Natural killer cell (primary cell): ENCODE measurements around the gene CD46. TPM values are rescaled to one million over a fixed set of nuclear protein-coding genes. Genes with fewer than 3 reads are reported as not detected.

Source experiments
- ATAC-seq, 3 donors: fragments of 150-1000 bp in 2 of 3; fragments of 200-7000 bp in 1 of 3; cut with Tn5 transposase; 1 replicate in 1 of 3; 2 replicates in 2 of 3; pipeline ENCODE4 v1.10.0; 2021; ENCODE audit warnings: mild to moderate bottlenecking in 2 of 3, moderate library complexity in 2 of 3
- DNase-seq, 2 donors: peaks; one replicate each; pipeline versions ENCODE4 v3.0.0 to v3.0.0-alpha.2; 2013 to 2021; ENCODE audit warnings: mixed read lengths in 1 of 2
- H3K27ac ChIP-seq: one replicate; pipeline ENCODE4 v1.5.1; 2013; ENCODE audit warnings: mild to moderate bottlenecking, low read length
- H3K27me3 ChIP-seq: one replicate; pipeline ENCODE4 v1.6.1; 2013; ENCODE audit warnings: low read length; ENCODE audit not compliant: control insufficient read depth, insufficient read depth
- H3K36me3 ChIP-seq: one replicate; pipeline ENCODE4 v1.6.1; 2013; ENCODE audit warnings: low read length; ENCODE audit not compliant: control insufficient read depth, insufficient read depth
- H3K4me1 ChIP-seq: one replicate; pipeline ENCODE4 v1.6.1; 2013; ENCODE audit warnings: low read length; ENCODE audit not compliant: control insufficient read depth, insufficient read depth
- H3K4me3 ChIP-seq: one replicate; pipeline ENCODE4 v1.5.1; 2013; ENCODE audit warnings: low read length
- H3K9me3 ChIP-seq: one replicate; pipeline ENCODE4 v1.6.1; 2013; ENCODE audit warnings: low read length; ENCODE audit not compliant: control insufficient read depth, insufficient read depth
- H3K27ac Mint-ChIP-seq, 2 donors: one replicate each; pipeline ENCODE4 v1.8.0; 2022; ENCODE audit warnings: mild to moderate bottlenecking in 2 of 2, mixed read lengths in 2 of 2, moderate library complexity in 1 of 2
- H3K27me3 Mint-ChIP-seq, 2 donors: one replicate each; pipeline ENCODE4 v1.8.0; 2022; ENCODE audit warnings: low read depth in 2 of 2, mixed read lengths in 2 of 2
- H3K36me3 Mint-ChIP-seq: one replicate; pipeline ENCODE4 v1.8.0; 2022; ENCODE audit warnings: mixed read lengths
- H3K4me1 Mint-ChIP-seq, 2 donors: one replicate each; pipeline ENCODE4 v1.8.0; 2022; ENCODE audit warnings: mixed read lengths in 2 of 2
- H3K4me3 Mint-ChIP-seq: one replicate; pipeline ENCODE4 v1.8.0; 2022; ENCODE audit warnings: mild to moderate bottlenecking, moderate library complexity, mixed read lengths
- H3K9me3 Mint-ChIP-seq, 2 donors: one replicate each; pipeline ENCODE4 v1.8.0; 2022; ENCODE audit warnings: mixed read lengths in 2 of 2
- WGBS: methylation state at CpG from one replicate; pipeline ENCODE4 v1.1.7; 2013; ENCODE audit warnings: missing lambda C conversion rate; ENCODE audit not compliant: insufficient coverage; 5-methylcytosine and 5-hydroxymethylcytosine counted together
- intact Hi-C: fragments of 100-400 bp; cut with micrococcal nuclease; formaldehyde crosslinking; loops from one replicate; pipeline ENCODE4 v1.14.2; 2022
- total RNA-seq, 4 donors: library from RNA; stranded (reverse); fragments of 120-200 nt in 1 of 4; gene quantifications; one replicate each; pipeline versions ENCODE4 v1.2.3 to v1.2.4, GENCODE V29; 2013 to 2022
- TF ChIP-seq, protein P1 (sequence below): fragments of 200-600 bp; IDR thresholded peaks from one replicate; pipeline ENCODE4 v1.8.0; 2022; ENCODE audit warnings: antibody characterized with exemption

The CD46 gene
- total RNA-seq, 3 donors from 2014 or later (not counting 1 experiment from before 2014, with no cell fraction given): 110 to 126 (median 124) TPM

DNA sequence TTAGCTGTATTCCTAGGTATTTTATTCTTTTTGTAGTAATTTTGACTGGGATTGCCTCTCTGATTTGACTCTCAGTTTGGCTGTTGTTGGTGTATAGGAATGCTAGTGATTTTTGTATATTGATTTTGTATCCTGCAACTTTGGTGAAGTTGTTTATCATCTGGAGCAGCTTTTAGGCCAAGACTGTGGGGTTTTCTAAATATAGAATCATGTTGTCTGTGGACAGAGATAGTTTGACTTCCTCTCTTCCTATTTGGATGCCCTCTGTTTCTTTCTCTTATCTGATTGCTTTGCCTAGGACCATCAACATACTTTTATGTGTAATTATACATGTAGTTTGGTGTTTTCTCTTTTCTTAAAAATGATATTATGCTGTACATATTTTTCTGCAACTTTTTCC is 27.2 kb downstream of the CD46 start:
- Mint-ChIP-seq H3K36me3 (no peaks in the 10 kb centered on the region), H3K4me1 (peaks cover 28 to 31% of the 10 kb centered on the region in 2 donors), H3K27ac (peak overlapping the region in 1 of 2 donors; percentile 51), H3K9me3 (peaks cover 2% of the 10 kb centered on the region in 2 donors), H3K4me3 (no peak overlapping the region), H3K27me3 (no peaks in the 10 kb centered on the region)
- TF ChIP-seq, protein P1, sequence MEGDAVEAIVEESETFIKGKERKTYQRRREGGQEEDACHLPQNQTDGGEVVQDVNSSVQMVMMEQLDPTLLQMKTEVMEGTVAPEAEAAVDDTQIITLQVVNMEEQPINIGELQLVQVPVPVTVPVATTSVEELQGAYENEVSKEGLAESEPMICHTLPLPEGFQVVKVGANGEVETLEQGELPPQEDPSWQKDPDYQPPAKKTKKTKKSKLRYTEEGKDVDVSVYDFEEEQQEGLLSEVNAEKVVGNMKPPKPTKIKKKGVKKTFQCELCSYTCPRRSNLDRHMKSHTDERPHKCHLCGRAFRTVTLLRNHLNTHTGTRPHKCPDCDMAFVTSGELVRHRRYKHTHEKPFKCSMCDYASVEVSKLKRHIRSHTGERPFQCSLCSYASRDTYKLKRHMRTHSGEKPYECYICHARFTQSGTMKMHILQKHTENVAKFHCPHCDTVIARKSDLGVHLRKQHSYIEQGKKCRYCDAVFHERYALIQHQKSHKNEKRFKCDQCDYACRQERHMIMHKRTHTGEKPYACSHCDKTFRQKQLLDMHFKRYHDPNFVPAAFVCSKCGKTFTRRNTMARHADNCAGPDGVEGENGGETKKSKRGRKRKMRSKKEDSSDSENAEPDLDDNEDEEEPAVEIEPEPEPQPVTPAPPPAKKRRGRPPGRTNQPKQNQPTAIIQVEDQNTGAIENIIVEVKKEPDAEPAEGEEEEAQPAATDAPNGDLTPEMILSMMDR: no peak
- DNase-seq: no peak
- Histone ChIP-seq H3K27ac (no peak overlapping the region), H3K9me3 (no peaks in the 10 kb centered on the region), H3K4me3 (no peak overlapping the region), H3K36me3 (peaks cover 24% of the 10 kb centered on the region), H3K4me1 (no peaks in the 10 kb centered on the region), H3K27me3 (no peaks in the 10 kb centered on the region)
- no peak for ATAC-seq
- intact Hi-C loops: no loop called here

DNA sequence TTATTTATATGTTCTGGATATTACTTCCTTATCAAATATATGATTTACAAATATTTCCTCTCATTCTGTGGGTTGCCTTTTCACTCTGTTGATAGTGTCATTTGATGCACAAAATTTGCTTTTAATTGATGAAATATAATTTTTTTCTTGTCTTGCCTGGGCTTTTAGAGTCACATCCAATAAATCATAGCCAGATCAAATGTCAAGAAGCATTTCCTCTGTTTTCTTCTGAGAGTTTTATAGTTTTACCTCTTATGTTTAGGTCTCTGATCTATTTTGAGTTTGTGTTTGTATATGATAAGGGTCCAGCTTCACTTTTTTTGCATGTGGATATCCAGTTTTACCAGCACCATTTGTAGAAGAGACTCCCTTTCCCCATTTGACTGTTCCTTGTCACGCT is 29.5 kb downstream of the CD46 start:
- WGBS: 80% methylated on average over 1 of the region's 1 CpG

GRCh38 chr1:207787776-207788175 is 35.9 kb downstream of the CD46 start:
- H3K27ac Mint-ChIP-seq: no peak overlapping the region
- DNase-seq (no peak), ATAC-seq (no peak)
- Histone ChIP-seq H3K4me1 (no peaks in the 10 kb centered on the region), H3K4me3 (no peak overlapping the region), H3K27ac (no peak overlapping the region), H3K9me3 (no peaks in the 10 kb centered on the region), H3K27me3 (no peaks in the 10 kb centered on the region), H3K36me3 (peaks cover 46% of the 10 kb centered on the region)
- intact Hi-C loops: no loop called here
- H3K4me1 Mint-ChIP-seq: no peaks in the 10 kb centered on the region
- H3K4me3 Mint-ChIP-seq: no peak overlapping the region
- no peaks in the 10 kb centered on the region for H3K9me3 Mint-ChIP-seq
- H3K36me3 Mint-ChIP-seq: peaks cover 8% of the 10 kb centered on the region
- TF ChIP-seq, protein P1: no peak
- no peaks in the 10 kb centered on the region for H3K27me3 Mint-ChIP-seq

More for the DNA sequence above, 29.5 kb downstream of the CD46 start:
- Mint-ChIP-seq H3K27ac (no peak overlapping the region), H3K36me3 (peaks cover 8% of the 10 kb centered on the region), H3K4me3 (no peak overlapping the region), H3K4me1 (peaks cover 17 to 27% of the 10 kb centered on the region in 2 donors), H3K27me3 (no peaks in the 10 kb centered on the region), H3K9me3 (peaks cover 2% of the 10 kb centered on the region in 2 donors)
- Histone ChIP-seq H3K27ac (no peak overlapping the region), H3K4me3 (no peak overlapping the region), H3K36me3 (peaks cover 36% of the 10 kb centered on the region), H3K4me1 (no peaks in the 10 kb centered on the region), H3K9me3 (no peaks in the 10 kb centered on the region), H3K27me3 (no peaks in the 10 kb centered on the region)
- TF ChIP-seq, protein P1: no peak
- ATAC-seq (no peak), DNase-seq (no peak)
- intact Hi-C loops: no loop called here

DNA sequence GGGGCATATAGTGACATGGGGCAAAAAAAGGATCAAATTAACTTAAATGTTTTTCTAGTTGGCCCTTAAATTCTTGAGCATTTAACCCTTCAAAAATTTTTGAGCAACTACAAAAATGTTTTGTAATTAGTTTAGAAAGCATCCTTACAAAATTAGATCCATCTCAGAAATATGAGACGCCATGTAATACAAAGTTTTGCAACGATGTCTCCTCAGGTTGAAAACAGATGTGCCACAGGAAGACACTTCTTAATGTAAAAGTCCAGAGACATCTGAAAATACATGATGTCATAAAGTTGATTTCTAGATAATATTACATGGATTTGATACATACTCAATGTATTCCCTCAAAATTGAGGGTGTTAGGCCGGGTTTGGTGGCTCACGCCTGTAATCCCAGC is 37.5 kb downstream of the CD46 start:
- Mint-ChIP-seq H3K27ac (no peak overlapping the region), H3K27me3 (no peaks in the 10 kb centered on the region), H3K4me3 (no peak overlapping the region), H3K36me3 (peaks cover 8% of the 10 kb centered on the region), H3K4me1 (no peaks in the 10 kb centered on the region), H3K9me3 (no peaks in the 10 kb centered on the region)
- 93% methylated on average over 4 of the region's 4 CpGs for WGBS
- intact Hi-C loops: no loop called here
- no peak overlapping the region for H3K4me3 ChIP-seq
- no peaks in the 10 kb centered on the region for H3K9me3 ChIP-seq
- ATAC-seq (no peak), DNase-seq (no peak)
- H3K4me1 ChIP-seq: no peaks in the 10 kb centered on the region
- H3K36me3 ChIP-seq: peaks cover 38% of the 10 kb centered on the region
- no peak overlapping the region for H3K27ac ChIP-seq
- no peaks in the 10 kb centered on the region for H3K27me3 ChIP-seq
- TF ChIP-seq, protein P1: no peak
